ENCODE results near the gene IQCM. TPM values are rescaled to one million over a fixed set of nuclear protein-coding genes. Genes with fewer than 3 reads are reported as not detected.

IQCM gene
- total RNA-seq, 3 donors from 2014 or later = not detected

DNA sequence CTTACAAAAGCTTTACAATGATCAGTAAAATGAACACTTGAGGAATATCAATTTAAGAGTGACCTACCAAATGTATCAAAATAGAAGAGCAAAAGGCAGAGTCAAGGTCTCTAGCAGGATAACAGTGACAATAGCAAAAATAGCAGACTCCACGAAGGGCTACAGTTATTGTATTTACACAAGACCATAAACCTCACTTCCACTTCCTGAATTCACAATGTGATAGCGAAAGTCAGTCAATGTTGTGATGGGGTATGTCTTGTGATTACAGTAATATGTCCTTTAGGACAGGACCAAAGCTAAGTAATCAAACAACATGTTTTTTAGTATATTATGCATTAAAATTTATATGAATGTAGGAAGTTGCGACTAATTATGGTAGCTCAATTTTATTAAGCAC is 139.6 kb downstream of the IQCM start:
- intact Hi-C loops (cut with DNase I; ENCODE audit: low total_unique reads) = no loop called here
- H3K27me3 ChIP-seq = no peaks in the 10 kb centered on the region
- H3K4me1 ChIP-seq = no peaks in the 10 kb centered on the region
- no peak for DNase-seq (ENCODE audit: low spot score in 2 of 2)
- no peak for TF ChIP-seq POLR2A (IDR thresholded peaks at IDR 0.05)
- H3K36me3 ChIP-seq = no peaks in the 10 kb centered on the region
- no peak overlapping the region for H3K27ac ChIP-seq
- H3K4me3 ChIP-seq = no peak overlapping the region
- peaks cover 11 to 20% of the 10 kb centered on the region in 2 donors for H3K9me3 ChIP-seq

GRCh38 chr4:149645790-149646189 is 169.9 kb downstream of the IQCM start:
- DNase-seq (ENCODE audit: low spot score in 2 of 2) = no peak
- Histone ChIP-seq H3K4me3 (no peak overlapping the region), H3K4me1 (no peaks in the 10 kb centered on the region), H3K36me3 (no peaks in the 10 kb centered on the region), H3K9me3 (no peaks in the 10 kb centered on the region), H3K27ac (no peak overlapping the region), H3K27me3 (no peaks in the 10 kb centered on the region)
- TF ChIP-seq POLR2A (IDR thresholded peaks at IDR 0.05) (no peak), POLR2AphosphoS5 (IDR thresholded peaks at IDR 0.05) (no peak), CTCF (IDR thresholded peaks at IDR 0.05) (no peak)
- intact Hi-C loops (cut with DNase I; ENCODE audit: low total_unique reads) = no loop called here

DNA sequence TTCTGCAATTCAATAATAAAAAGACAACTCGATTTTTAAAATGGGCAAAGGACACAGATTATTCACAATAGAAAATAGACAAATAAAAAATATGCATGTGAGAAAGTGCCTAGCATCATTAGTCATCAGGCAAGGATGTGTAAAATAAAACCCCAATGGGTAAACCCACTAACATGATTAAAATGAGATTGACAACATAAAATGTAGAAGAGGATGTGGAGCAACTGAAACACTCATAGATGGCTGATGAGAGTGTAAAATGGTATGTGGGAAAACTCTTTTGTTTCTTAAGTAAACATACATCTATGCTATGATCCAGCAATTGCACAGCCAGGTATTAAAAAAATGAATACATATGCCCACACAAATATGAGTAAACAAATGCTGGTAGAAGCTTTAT is 177.6 kb downstream of the IQCM start:
- no peak for TF ChIP-seq POLR2A (IDR thresholded peaks at IDR 0.05)
- no peak for TF ChIP-seq POLR2AphosphoS5 (IDR thresholded peaks at IDR 0.05)
- no peak for TF ChIP-seq CTCF (IDR thresholded peaks at IDR 0.05)
- no peak overlapping the region for H3K4me3 ChIP-seq
- no peak for DNase-seq (ENCODE audit: low spot score in 2 of 2)
- no peaks in the 10 kb centered on the region for H3K36me3 ChIP-seq
- H3K9me3 ChIP-seq = no peaks in the 10 kb centered on the region
- H3K27ac ChIP-seq = no peak overlapping the region
- intact Hi-C loops (cut with DNase I; ENCODE audit: low total_unique reads) = no loop called here
- H3K27me3 ChIP-seq = no peaks in the 10 kb centered on the region
- no peaks in the 10 kb centered on the region for H3K4me1 ChIP-seq

- DNase-seq (ENCODE audit: low spot score in 2 of 2) = no peak
Measured at GRCh38 chr4:149634368-149634767, 181.3 kb downstream of the IQCM start.

GRCh38 chr4:149631629-149632028 is 184.0 kb downstream of the IQCM start:
- TF ChIP-seq POLR2A (IDR thresholded peaks at IDR 0.05) = no peak
- intact Hi-C loops (cut with DNase I; ENCODE audit: low total_unique reads) = no loop called here

More at GRCh38 chr4:149634368-149634767, 181.3 kb downstream of the IQCM start:
- no peaks in the 10 kb centered on the region for H3K9me3 ChIP-seq
- no peak for TF ChIP-seq POLR2A (IDR thresholded peaks at IDR 0.05)
- TF ChIP-seq CTCF (IDR thresholded peaks at IDR 0.05) = no peak
- no peak for TF ChIP-seq POLR2AphosphoS5 (IDR thresholded peaks at IDR 0.05)
- H3K4me1 ChIP-seq = no peaks in the 10 kb centered on the region
- H3K27ac ChIP-seq = no peak overlapping the region
- intact Hi-C loops (cut with DNase I; ENCODE audit: low total_unique reads) = no loop called here
- H3K27me3 ChIP-seq = no peaks in the 10 kb centered on the region
- no peaks in the 10 kb centered on the region for H3K36me3 ChIP-seq
- no peak overlapping the region for H3K4me3 ChIP-seq

DNA sequence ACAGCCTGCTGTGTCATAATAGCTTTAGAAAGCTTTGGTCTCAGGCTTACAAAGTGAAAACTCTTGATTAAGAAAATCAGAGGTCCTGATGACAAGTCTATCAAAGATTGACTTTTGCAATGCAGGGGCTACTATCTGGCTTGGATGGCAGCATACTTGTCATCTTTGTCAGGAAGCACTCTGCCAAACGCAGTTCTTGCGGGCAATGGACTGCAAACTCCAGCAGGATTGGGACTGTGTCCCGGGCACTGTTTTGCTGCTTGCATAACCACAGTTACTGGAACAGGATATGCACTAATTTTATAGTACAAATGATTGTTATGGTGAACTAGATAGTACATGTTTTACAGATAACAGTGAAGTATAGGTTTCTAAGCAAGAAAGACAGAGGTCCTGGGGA is 185.6 kb downstream of the IQCM start:
- Histone ChIP-seq H3K9me3 (peaks cover 0 to 7% of the 10 kb centered on the region in 2 donors), H3K4me1 (no peaks in the 10 kb centered on the region), H3K27me3 (no peaks in the 10 kb centered on the region), H3K4me3 (no peak overlapping the region), H3K27ac (no peak overlapping the region), H3K36me3 (no peaks in the 10 kb centered on the region)
- no peak for DNase-seq (ENCODE audit: low spot score in 2 of 2)
- no peak for TF ChIP-seq POLR2A (IDR thresholded peaks at IDR 0.05)
- no peak for TF ChIP-seq CTCF (IDR thresholded peaks at IDR 0.05)
- no peak for TF ChIP-seq POLR2AphosphoS5 (IDR thresholded peaks at IDR 0.05)
- intact Hi-C loops (cut with DNase I; ENCODE audit: low total_unique reads) = no loop called here

More at GRCh38 chr4:149631629-149632028, 184.0 kb downstream of the IQCM start:
- no peaks in the 10 kb centered on the region for H3K4me1 ChIP-seq
- no peaks in the 10 kb centered on the region for H3K27me3 ChIP-seq
- no peak overlapping the region for H3K27ac ChIP-seq
- H3K9me3 ChIP-seq = peaks cover 0 to 7% of the 10 kb centered on the region in 2 donors
- H3K4me3 ChIP-seq = no peak overlapping the region
- DNase-seq (ENCODE audit: low spot score in 2 of 2) = no peak
- H3K36me3 ChIP-seq = no peaks in the 10 kb centered on the region

Data from breast epithelium (tissue), 4 donors.